Neutrophil (primary cell): Measurements from ENCODE around the gene ZNF267.
A peak's percentile ranks its signal among the peaks of the same experiment; 100 is the strongest.
"Not testable (repeated sequence)": the region's sequence is repeated elsewhere in the genome, so short reads cannot be mapped to it uniquely, and the experiment has no call there.

Source experiments
- H3K27ac ChIP-seq: fragments of 200-600 bp; sonication (generic); 2 replicates; pipeline ENCODE4 v1.5.1; 2016; ENCODE audit warnings: mild to moderate bottlenecking, moderate library complexity
- H3K27me3 ChIP-seq: fragments of 200-600 bp; sonication (generic); 2 replicates; pipeline ENCODE4 v1.6.0; 2016; ENCODE audit warnings: mild to moderate bottlenecking
- H3K36me3 ChIP-seq: fragments of 200-600 bp; sonication (generic); 2 replicates; pipeline ENCODE4 v1.5.1; 2017
- H3K4me1 ChIP-seq, 2 experiments: fragments of 200-600 bp in 1 of 2; sonication (generic) in 1 of 2; 1 replicate in 1 of 2; 2 replicates in 1 of 2; pipeline versions ENCODE4 v1.5.1 to v1.6.1; 2013 to 2016; ENCODE audit warnings: low read depth in 1 of 2, low read length in 1 of 2, mild to moderate bottlenecking in 1 of 2, moderate library complexity in 1 of 2; ENCODE audit not compliant: control insufficient read depth in 1 of 2, insufficient read depth in 1 of 2
- H3K4me3 ChIP-seq, 2 experiments: fragments of 200-600 bp in 1 of 2; sonication (generic) in 1 of 2; 1 replicate in 1 of 2; 2 replicates in 1 of 2; pipeline ENCODE4 v1.5.1; 2013 to 2016; ENCODE audit warnings: low read depth in 1 of 2, low read length in 1 of 2, mild to moderate bottlenecking in 1 of 2, moderate library complexity in 1 of 2
- H3K9me3 ChIP-seq: fragments of 200-600 bp; sonication (generic); 2 replicates; pipeline ENCODE4 v1.5.1; 2016
- TF ChIP-seq, protein P1 (sequence below): fragments of 200-600 bp; sonication (generic); IDR thresholded peaks from 2 replicates; pipeline ENCODE4 v1.5.1; 2016; ENCODE audit warnings: antibody characterized with exemption

Gene ZNF267

DNA sequence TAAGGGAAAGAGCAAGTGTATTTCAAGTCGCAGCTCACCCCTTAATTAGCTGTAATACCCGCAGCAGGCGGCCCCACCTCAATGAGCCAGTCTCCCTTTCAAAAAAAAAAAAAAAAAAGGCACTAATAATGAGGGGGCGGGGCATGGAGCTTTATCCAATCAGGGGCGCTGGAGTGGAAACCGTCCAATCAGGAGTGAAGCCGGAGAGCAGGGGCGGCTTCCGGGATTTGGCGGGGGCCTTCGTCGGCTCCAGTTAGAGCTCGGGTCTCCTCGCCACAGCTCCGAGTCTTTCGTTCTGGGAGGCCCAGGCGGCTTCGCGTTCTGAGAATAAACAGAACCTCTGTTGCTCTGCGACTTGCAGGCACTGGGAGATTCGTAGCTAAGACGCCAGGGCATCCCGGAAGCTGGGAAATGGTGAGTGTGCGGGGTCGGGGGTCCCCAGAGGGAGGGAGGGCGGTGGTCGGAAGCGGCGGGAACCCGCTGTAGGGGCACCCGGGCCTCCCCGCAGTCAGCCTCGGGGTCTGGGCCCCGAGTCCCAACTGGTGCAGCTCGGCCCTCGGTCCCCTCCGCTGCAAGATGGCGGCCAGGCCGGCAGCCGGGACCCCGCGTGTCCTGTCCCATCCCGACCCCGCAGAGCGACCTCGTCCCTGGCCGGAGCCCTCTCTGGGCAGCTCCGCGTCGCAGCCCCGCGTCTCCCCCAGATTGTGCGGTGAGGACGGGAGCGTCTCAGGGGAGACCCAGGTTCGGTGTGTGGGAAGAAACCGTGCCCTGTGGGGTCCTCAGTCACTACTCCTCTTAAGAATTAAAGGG lies at the start of gene ZNF267:
Gene ZNF267 (plus strand): TSS at position 252 of the 810 bp plus-strand sequence. CDS start 160 bp downstream, at position 412.
- Histone ChIP-seq H3K27ac (peak within 1 kb of the TSS; percentile 99), H3K4me3 (peak within 1 kb of the TSS; percentile 96 to 99), H3K4me1 (peaks cover 82 to 88% of the 10 kb centered on the region in 2 experiments), H3K27me3 (no peaks in the 10 kb centered on the region), H3K9me3 (no peaks in the 10 kb centered on the region), H3K36me3 (peaks cover 10% of the 10 kb centered on the region)
- TF ChIP-seq, protein P1, sequence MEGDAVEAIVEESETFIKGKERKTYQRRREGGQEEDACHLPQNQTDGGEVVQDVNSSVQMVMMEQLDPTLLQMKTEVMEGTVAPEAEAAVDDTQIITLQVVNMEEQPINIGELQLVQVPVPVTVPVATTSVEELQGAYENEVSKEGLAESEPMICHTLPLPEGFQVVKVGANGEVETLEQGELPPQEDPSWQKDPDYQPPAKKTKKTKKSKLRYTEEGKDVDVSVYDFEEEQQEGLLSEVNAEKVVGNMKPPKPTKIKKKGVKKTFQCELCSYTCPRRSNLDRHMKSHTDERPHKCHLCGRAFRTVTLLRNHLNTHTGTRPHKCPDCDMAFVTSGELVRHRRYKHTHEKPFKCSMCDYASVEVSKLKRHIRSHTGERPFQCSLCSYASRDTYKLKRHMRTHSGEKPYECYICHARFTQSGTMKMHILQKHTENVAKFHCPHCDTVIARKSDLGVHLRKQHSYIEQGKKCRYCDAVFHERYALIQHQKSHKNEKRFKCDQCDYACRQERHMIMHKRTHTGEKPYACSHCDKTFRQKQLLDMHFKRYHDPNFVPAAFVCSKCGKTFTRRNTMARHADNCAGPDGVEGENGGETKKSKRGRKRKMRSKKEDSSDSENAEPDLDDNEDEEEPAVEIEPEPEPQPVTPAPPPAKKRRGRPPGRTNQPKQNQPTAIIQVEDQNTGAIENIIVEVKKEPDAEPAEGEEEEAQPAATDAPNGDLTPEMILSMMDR: peak; percentile 7

DNA sequence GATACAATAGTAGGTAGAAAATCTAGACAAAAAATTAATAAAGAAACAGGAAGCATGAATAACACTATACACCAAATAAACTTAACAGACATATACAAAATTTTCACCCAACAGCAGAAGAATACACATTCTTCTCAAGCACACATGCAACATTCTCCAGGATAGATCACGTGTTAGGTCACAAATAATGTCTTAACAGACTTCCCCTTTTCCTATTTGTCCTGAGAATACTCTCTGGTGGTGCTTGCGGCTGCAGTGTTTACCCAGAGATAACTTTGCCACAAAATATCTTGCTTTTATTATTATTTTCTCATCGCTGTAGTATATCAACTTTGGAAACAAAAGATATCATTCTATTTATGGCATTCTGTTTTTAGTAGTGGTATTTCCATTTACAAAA lies 40.6 kb upstream of the ZNF267 start:
- no peaks in the 10 kb centered on the region for H3K27me3 ChIP-seq
- H3K4me3 ChIP-seq: no peak overlapping the region
- H3K4me1 ChIP-seq: no peaks in the 10 kb centered on the region
- TF ChIP-seq, protein P1: no peak
- no peaks in the 10 kb centered on the region for H3K9me3 ChIP-seq
- H3K36me3 ChIP-seq: no peaks in the 10 kb centered on the region
- H3K27ac ChIP-seq: no peak overlapping the region

GRCh38 chr16:31836396-31836795 lies 37.2 kb upstream of the ZNF267 start:
- not testable (repeated sequence) for H3K4me1 ChIP-seq

DNA sequence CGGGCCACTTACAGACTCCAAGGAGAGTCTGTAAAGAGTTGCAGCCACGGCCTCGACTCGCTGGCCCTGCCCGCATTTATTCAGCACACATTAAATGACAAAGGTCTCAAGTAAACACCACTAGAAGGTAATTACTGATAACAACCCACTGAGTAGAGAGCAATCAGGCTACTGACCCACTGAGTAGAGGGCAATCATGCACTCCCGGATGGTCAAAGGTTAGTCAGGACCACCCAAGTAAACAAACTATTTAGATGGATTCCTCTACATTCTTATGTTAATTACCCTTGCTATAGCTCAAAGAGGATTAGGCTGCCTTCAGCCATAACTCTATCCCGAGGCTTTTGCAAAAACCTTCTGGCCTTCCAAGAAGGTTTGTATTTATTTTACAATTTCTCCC lies 30.7 kb upstream of the ZNF267 start:
- Histone ChIP-seq H3K4me3 (no peak overlapping the region), H3K4me1 (no peaks in the 10 kb centered on the region), H3K9me3 (no peaks in the 10 kb centered on the region), H3K27me3 (no peaks in the 10 kb centered on the region), H3K27ac (no peak overlapping the region), H3K36me3 (no peaks in the 10 kb centered on the region)
- TF ChIP-seq, protein P1: no peak

More at GRCh38 chr16:31836396-31836795, 37.2 kb upstream of the ZNF267 start:
- H3K4me3 ChIP-seq, H3K27ac ChIP-seq, H3K27me3 ChIP-seq, H3K36me3 ChIP-seq, H3K9me3 ChIP-seq: not testable (repeated sequence)

- H3K4me1 ChIP-seq, H3K4me3 ChIP-seq, H3K36me3 ChIP-seq, H3K27ac ChIP-seq, H3K27me3 ChIP-seq: not testable (repeated sequence)
- peaks cover 12% of the 10 kb centered on the region for H3K9me3 ChIP-seq
These were observed 25.0 kb upstream of the ZNF267 start for GRCh38 chr16:31848572-31848971.

DNA sequence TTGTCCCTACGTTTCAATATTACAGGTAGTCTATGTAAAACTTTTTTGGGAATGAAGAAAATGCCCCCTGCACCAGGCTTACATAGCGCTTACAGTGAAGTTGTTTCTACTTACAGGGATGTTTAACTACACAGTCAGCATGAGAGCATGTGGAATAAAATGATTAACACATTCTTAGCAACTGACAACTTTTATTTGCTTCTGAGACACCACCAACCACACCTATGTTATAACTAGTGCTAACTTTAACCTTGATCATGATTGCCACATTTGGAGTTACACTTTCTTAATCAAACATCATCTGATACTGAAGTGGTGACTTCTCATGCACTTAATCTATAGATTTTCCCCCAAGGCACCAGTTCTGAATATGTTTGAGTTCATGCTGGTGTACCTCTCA lies 20.3 kb upstream of the ZNF267 start:
- Histone ChIP-seq H3K27me3 (no peaks in the 10 kb centered on the region), H3K9me3 (peaks cover 10% of the 10 kb centered on the region), H3K4me1 (no peaks in the 10 kb centered on the region)

More for the DNA sequence above, 20.3 kb upstream of the ZNF267 start:
- TF ChIP-seq, protein P1: no peak
- Histone ChIP-seq H3K4me3 (no peak overlapping the region), H3K36me3 (no peaks in the 10 kb centered on the region), H3K27ac (no peak overlapping the region)
